ENCODE measurements around the gene MEGF6. TPM values are rescaled to one million over a fixed set of nuclear protein-coding genes. Genes with fewer than 3 reads are reported as not detected.

MEGF6 gene
- total and polyA plus RNA-seq, 2 donors (not counting 1 experiment from before 2014, with no cell fraction given) = 43.2 to 77.3 TPM

- CTCF ChIA-PET = no interaction called here
- Histone ChIP-seq H3K4me3 (ENCODE audit: control extremely low read depth in 1 of 5, extremely low read depth in 1 of 5, insufficient read depth in 1 of 5, low read depth in 2 of 5, low read length in 4 of 5) (no peak overlapping the region), H4K20me1 (ENCODE audit: control insufficient read depth, insufficient read depth, low read length, poor library complexity, severe bottlenecking) (no peaks in the 10 kb centered on the region), H3K27me3 (replicated peaks in 1 of 4; ENCODE audit: control extremely low read depth in 1 of 4, control insufficient read depth in 3 of 4, insufficient read depth in 4 of 4, low read length in 3 of 4) (peaks cover 0 to 36% (median 21%) of the 10 kb centered on the region in 4 experiments), H3K4me2 (replicated peaks; ENCODE audit: low read depth, low read length, poor library complexity, severe bottlenecking) (no peak overlapping the region), H3K9ac (ENCODE audit: low read length) (no peak overlapping the region), H3K36me3 (replicated peaks in 1 of 2; ENCODE audit: control extremely low read depth in 1 of 2, control insufficient read depth in 1 of 2, extremely low read depth in 1 of 2, insufficient read depth in 2 of 2, low read length in 1 of 2) (no peaks in the 10 kb centered on the region), H3K79me2 (ENCODE audit: control insufficient read depth, insufficient read depth, low read length) (no peaks in the 10 kb centered on the region), H3K4me1 (ENCODE audit: control insufficient read depth in 2 of 2, insufficient read depth in 2 of 2, low read length in 2 of 2) (peaks cover 16 to 20% of the 10 kb centered on the region in 2 donors), H3K27ac (ENCODE audit: low read length in 2 of 2) (no peak overlapping the region), H3K9me3 (ENCODE audit: control extremely low read depth in 1 of 3, control insufficient read depth in 2 of 3, insufficient read depth in 1 of 3, low read length in 2 of 3) (peaks cover 0 to 23% (median 4%) of the 10 kb centered on the region in 3 donors), H2AFZ (ENCODE audit: insufficient read depth, low read depth, low read length, poor library complexity, severe bottlenecking) (no peak overlapping the region)
- DNase-seq (no peak), ATAC-seq (ENCODE audit: low read depth) (no peak)
- 84% methylated on average over 4 of the region's 9 CpGs for WGBS (ENCODE audit: insufficient coverage)
- intact Hi-C loops (cut with micrococcal nuclease) = loop anchor here (5.0 kb wide), 1 partner anchor 352 kb away; no protein-coding TSS in a partner anchor
- no peak overlapping the region for H3K27ac Mint-ChIP-seq
- H3K27me3 Mint-ChIP-seq = peaks cover 26% of the 10 kb centered on the region
- peaks cover 2% of the 10 kb centered on the region for H3K9me3 Mint-ChIP-seq (ENCODE audit: insufficient read depth)
- POLR2A ChIA-PET = no interaction called here
- no peak overlapping the region for H3K4me3 Mint-ChIP-seq
- TF ChIP-seq EZH2 (IDR thresholded peaks at IDR 0.05; ENCODE audit: borderline replicate concordance, insufficient read depth, low read depth, low read length, poor library complexity, severe bottlenecking) (no peak), CTCF (IDR thresholded peaks at IDR 0.05) (no peak)
- H3K4me1 Mint-ChIP-seq = peaks cover 3% of the 10 kb centered on the region
These were observed 161.0 kb downstream of the MEGF6 start for GRCh38 chr1:3450202-3450863.

GRCh38 chr1:3444736-3445135 is 166.6 kb downstream of the MEGF6 start:
- Mint-ChIP-seq H3K27me3 (peaks cover 22% of the 10 kb centered on the region), H3K27ac (no peak overlapping the region), H3K4me1 (no peaks in the 10 kb centered on the region), H3K4me3 (no peak overlapping the region), H3K9me3 (ENCODE audit: insufficient read depth) (peaks cover 2% of the 10 kb centered on the region)
- Histone ChIP-seq H3K4me3 (ENCODE audit: control extremely low read depth in 1 of 5, extremely low read depth in 1 of 5, insufficient read depth in 1 of 5, low read depth in 2 of 5, low read length in 4 of 5) (no peak overlapping the region), H3K9me3 (ENCODE audit: control extremely low read depth in 1 of 3, control insufficient read depth in 2 of 3, insufficient read depth in 1 of 3, low read length in 2 of 3) (peaks cover 0 to 16% (median 4%) of the 10 kb centered on the region in 3 donors), H3K79me2 (ENCODE audit: control insufficient read depth, insufficient read depth, low read length) (no peaks in the 10 kb centered on the region), H3K27ac (ENCODE audit: low read length in 2 of 2) (no peak overlapping the region), H4K20me1 (ENCODE audit: control insufficient read depth, insufficient read depth, low read length, poor library complexity, severe bottlenecking) (no peaks in the 10 kb centered on the region), H3K9ac (ENCODE audit: low read length) (no peak overlapping the region), H3K27me3 (replicated peaks in 1 of 4; ENCODE audit: control extremely low read depth in 1 of 4, control insufficient read depth in 3 of 4, insufficient read depth in 4 of 4, low read length in 3 of 4) (no peaks in the 10 kb centered on the region), H3K4me2 (replicated peaks; ENCODE audit: low read depth, low read length, poor library complexity, severe bottlenecking) (no peak overlapping the region), H3K4me1 (ENCODE audit: control insufficient read depth in 2 of 2, insufficient read depth in 2 of 2, low read length in 2 of 2) (no peaks in the 10 kb centered on the region), H3K36me3 (replicated peaks in 1 of 2; ENCODE audit: control extremely low read depth in 1 of 2, control insufficient read depth in 1 of 2, extremely low read depth in 1 of 2, insufficient read depth in 2 of 2, low read length in 1 of 2) (no peaks in the 10 kb centered on the region), H2AFZ (ENCODE audit: insufficient read depth, low read depth, low read length, poor library complexity, severe bottlenecking) (no peak overlapping the region)
- ChIA-PET POLR2A (no interaction called here), CTCF (interaction anchor here (0.5 to 1.6 kb wide), 2 partner anchors 9 to 1352 kb away, joined by 3 to 10 read pairs; no protein-coding TSS in a partner anchor)
- ATAC-seq (ENCODE audit: low read depth) = no peak
- intact Hi-C loops (cut with micrococcal nuclease) = no loop called here
- WGBS (ENCODE audit: insufficient coverage) = 93% methylated on average over 6 of the region's 10 CpGs
- DNase-seq = no peak
- TF ChIP-seq CTCF (IDR thresholded peaks at IDR 0.05) (no peak), EZH2 (IDR thresholded peaks at IDR 0.05; ENCODE audit: borderline replicate concordance, insufficient read depth, low read depth, low read length, poor library complexity, severe bottlenecking) (no peak)
